SH-SY5Y (cell line): ENCODE results near the gene LUZP1.

Source experiments
- GATA2 ChIP-seq: IDR thresholded peaks from 2 replicates; pipeline ENCODE4 v1.6.1; 2011; ENCODE audit warnings: mild to moderate bottlenecking, low read depth, low read length
- GATA3 ChIP-seq: IDR thresholded peaks from 2 replicates; pipeline ENCODE4 v1.6.1; 2011; ENCODE audit warnings: low read depth, mild to moderate bottlenecking, low read length, moderate library complexity

DNA sequence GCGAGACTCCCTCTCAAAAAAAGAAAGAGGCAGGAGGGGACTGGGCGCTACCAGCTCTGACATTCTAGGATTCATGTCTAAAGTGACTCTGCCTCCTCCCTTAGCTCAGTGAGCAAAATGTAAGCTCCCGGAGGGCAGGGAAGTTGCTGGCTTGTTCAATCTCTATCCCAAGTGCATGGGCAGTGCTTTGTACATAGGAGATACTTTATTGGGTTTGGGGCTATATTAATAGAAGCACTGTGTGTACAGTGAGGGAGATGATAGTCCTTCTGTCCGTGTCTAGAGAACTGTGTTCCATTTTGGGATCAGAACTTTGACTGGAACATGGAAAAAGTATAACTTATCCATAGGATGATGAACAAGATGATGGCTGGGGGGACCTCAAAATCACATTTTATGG is 16.7 kb upstream of the LUZP1 start:
- TF ChIP-seq GATA2 (no peak), GATA3 (no peak)
